Upper lobe of right lung (tissue), 1 donor: ENCODE results near the gene SCG3. TPM values are rescaled to one million over a fixed set of nuclear protein-coding genes. Genes with fewer than 3 reads are reported as not detected.
A peak's percentile ranks its signal among the peaks of the same experiment; 100 is the strongest.
"Not testable (repeated sequence)": the region's sequence is repeated elsewhere in the genome, so short reads cannot be mapped to it uniquely, and the experiment has no call there.

Experiments used
- ATAC-seq: fragments of 200-7000 bp; cut with Tn5 transposase; one replicate; pipeline ENCODE4 v1.9.1; 2020; ENCODE audit warnings: mild to moderate bottlenecking, moderate library complexity
- DNase-seq: peaks from one replicate; pipeline ENCODE4 v3.0.0-alpha.2; 2020
- H3K27ac ChIP-seq: fragments of 200-600 bp; one replicate; pipeline ENCODE4 v1.8.0; 2022
- H3K27me3 ChIP-seq: fragments of 200-600 bp; one replicate; pipeline ENCODE4 v1.8.0; 2022; ENCODE audit warnings: mild to moderate bottlenecking
- H3K36me3 ChIP-seq: fragments of 200-600 bp; one replicate; pipeline ENCODE4 v1.8.0; 2022
- H3K4me1 ChIP-seq: fragments of 200-600 bp; one replicate; pipeline ENCODE4 v1.8.0; 2022
- H3K4me3 ChIP-seq: fragments of 200-600 bp; one replicate; pipeline ENCODE4 v1.8.0; 2022; ENCODE audit warnings: mild to moderate bottlenecking
- H3K9me3 ChIP-seq: fragments of 200-600 bp; one replicate; pipeline ENCODE4 v1.8.0; 2022
- intact Hi-C: fragments of 100-400 bp; cut with DNase I; formaldehyde crosslinking; loops from one replicate; pipeline ENCODE4 v1.11.0; 2022
- long read RNA-seq: library from polyadenylated mRNA; unstranded; transcript quantifications from one replicate; pipeline ENCODE4 v2.0.0, GENCODE V29; 2021
- total RNA-seq: library from RNA; stranded (reverse); fragmentation: NEBNext Ultra II Directional; extraction: Animal tissue kit (Norgen Biotek cat#: 25700); gene quantifications from one replicate; pipeline ENCODE4 v1.2.1, GENCODE V29; 2021
- TF ChIP-seq, protein P1 (sequence below): fragments of 200-600 bp; IDR thresholded peaks from one replicate; pipeline ENCODE4 v1.8.0; 2022; ENCODE audit warnings: antibody characterized with exemption
- donor health status: DM: no; HTN: yes; CAD: no; lungs with severe emphysema.

SCG3 gene
- 0.17 TPM for total RNA-seq
- long read RNA-seq = 0 reads

DNA sequence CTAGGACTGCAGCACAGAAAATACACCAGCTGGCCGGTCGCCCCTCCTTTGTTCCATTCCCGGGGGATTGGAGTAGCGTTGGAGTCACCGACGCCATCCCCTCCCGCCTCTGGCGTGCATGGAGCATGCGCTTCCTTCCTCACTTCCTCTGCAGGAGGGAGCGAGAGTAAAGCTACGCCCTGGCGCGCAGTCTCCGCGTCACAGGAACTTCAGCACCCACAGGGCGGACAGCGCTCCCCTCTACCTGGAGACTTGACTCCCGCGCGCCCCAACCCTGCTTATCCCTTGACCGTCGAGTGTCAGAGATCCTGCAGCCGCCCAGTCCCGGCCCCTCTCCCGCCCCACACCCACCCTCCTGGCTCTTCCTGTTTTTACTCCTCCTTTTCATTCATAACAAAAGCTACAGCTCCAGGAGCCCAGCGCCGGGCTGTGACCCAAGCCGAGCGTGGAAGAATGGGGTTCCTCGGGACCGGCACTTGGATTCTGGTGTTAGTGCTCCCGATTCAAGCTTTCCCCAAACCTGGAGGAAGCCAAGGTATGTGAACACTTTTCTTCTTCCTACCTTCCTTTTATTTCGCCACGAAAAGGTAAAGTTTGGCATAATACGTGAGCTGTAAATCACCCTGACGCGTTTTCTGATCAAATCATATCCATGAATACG lies at the start of gene SCG3:
SCG3 (plus strand) TSS at position 201 of the 661 bp plus-strand sequence; CDS start at position 454, 253 bp downstream.
- TF ChIP-seq, protein P1, sequence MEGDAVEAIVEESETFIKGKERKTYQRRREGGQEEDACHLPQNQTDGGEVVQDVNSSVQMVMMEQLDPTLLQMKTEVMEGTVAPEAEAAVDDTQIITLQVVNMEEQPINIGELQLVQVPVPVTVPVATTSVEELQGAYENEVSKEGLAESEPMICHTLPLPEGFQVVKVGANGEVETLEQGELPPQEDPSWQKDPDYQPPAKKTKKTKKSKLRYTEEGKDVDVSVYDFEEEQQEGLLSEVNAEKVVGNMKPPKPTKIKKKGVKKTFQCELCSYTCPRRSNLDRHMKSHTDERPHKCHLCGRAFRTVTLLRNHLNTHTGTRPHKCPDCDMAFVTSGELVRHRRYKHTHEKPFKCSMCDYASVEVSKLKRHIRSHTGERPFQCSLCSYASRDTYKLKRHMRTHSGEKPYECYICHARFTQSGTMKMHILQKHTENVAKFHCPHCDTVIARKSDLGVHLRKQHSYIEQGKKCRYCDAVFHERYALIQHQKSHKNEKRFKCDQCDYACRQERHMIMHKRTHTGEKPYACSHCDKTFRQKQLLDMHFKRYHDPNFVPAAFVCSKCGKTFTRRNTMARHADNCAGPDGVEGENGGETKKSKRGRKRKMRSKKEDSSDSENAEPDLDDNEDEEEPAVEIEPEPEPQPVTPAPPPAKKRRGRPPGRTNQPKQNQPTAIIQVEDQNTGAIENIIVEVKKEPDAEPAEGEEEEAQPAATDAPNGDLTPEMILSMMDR = no peak
- intact Hi-C loops = no loop called here

DNA sequence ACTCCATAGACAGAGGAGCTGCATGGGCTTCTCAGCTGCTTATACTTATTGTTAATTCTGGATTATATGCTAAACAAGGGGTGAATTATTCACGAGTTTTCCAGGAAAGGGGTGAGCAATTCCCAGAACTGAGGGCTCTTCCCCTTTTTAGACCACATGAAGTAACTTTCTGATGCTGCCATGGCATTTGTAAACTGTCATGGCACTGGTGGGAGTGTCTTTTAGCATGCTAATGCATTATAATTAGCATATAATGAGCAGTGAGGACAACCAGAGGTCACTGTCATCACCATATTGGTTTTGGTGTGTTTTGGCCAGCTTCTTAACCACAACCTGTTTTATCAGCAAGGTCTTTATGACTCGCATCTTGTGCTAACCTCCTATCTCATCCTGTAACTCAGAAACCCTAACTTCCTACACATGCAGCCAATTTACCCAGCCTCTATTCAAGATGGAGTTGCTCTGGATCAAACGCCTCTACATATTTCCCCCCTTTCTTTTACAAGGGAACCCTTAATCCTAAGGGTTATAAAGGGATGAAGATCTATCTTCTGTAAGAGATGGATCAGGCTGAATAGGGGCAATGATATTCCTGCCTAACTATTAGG lies 46.6 kb upstream of the SCG3 start:
- H3K9me3 ChIP-seq = no peaks in the 10 kb centered on the region
- no peak overlapping the region for H3K4me3 ChIP-seq
- DNase-seq (no peak), ATAC-seq (no peak)
- intact Hi-C loops = no loop called here
- no peak overlapping the region for H3K27ac ChIP-seq
- TF ChIP-seq, protein P1 = no peak
- no peaks in the 10 kb centered on the region for H3K36me3 ChIP-seq
- H3K4me1 ChIP-seq = no peaks in the 10 kb centered on the region
- H3K27me3 ChIP-seq = no peaks in the 10 kb centered on the region

More for the DNA sequence above, at the start of gene SCG3:
- peaks cover 30% of the 10 kb centered on the region for H3K27me3 ChIP-seq
- ATAC-seq (peak; percentile 99), DNase-seq (peak; percentile 90)
- peaks cover 3% of the 10 kb centered on the region for H3K4me1 ChIP-seq
- H3K36me3 ChIP-seq = no peaks in the 10 kb centered on the region
- H3K4me3 ChIP-seq = no peak within 1 kb of the TSS
- H3K9me3 ChIP-seq = no peaks in the 10 kb centered on the region
- H3K27ac ChIP-seq = no peak within 1 kb of the TSS

DNA sequence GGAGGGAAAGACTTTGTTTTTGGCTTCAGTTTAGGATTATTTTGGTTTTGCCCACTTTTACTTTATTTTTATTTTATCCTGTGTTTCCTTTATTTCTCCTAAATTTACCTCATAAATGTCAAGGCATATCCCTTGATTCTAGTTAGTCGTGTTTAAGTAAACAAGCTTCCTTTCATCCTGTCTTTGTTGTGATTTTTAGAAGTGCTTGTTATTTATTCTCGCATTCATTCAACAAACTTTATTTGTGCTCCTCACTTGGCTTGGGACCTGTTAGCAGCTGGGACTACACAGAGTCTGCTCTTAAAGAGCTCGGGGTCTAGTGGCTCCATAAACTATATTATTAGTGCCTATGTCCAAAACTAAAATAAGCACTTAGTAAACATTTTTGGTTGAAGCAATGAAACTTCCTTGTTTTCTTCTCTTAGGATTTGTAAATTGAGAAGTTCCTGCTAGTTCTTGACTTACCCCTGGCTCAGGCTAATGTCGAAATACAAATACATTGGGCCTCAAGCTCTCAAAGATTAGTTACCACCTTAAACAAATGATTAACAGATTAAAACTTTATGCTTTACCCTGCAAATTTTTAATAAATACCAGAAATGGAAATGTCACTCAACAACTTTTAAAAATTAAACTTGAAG lies 39.7 kb upstream of the SCG3 start:
- Histone ChIP-seq H3K27ac (peak overlapping the region; percentile 39), H3K4me1 (no peaks in the 10 kb centered on the region), H3K27me3 (no peaks in the 10 kb centered on the region), H3K4me3 (no peak overlapping the region), H3K36me3 (no peaks in the 10 kb centered on the region), H3K9me3 (no peaks in the 10 kb centered on the region)
- intact Hi-C loops = no loop called here
- TF ChIP-seq, protein P1 = no peak
- ATAC-seq (peak; percentile 44), DNase-seq (no peak)

- no peaks in the 10 kb centered on the region for H3K4me1 ChIP-seq
- ATAC-seq = peak; percentile 50
- no peaks in the 10 kb centered on the region for H3K9me3 ChIP-seq
- H3K4me3 ChIP-seq = no peak overlapping the region
- no peaks in the 10 kb centered on the region for H3K36me3 ChIP-seq
- DNase-seq = no peak
- H3K27ac ChIP-seq = no peak overlapping the region
- TF ChIP-seq, protein P1 = no peak
- intact Hi-C loops = no loop called here
- H3K27me3 ChIP-seq = no peaks in the 10 kb centered on the region
Observed at GRCh38 chr15:51642696-51643095, 38.6 kb upstream of the SCG3 start.

DNA sequence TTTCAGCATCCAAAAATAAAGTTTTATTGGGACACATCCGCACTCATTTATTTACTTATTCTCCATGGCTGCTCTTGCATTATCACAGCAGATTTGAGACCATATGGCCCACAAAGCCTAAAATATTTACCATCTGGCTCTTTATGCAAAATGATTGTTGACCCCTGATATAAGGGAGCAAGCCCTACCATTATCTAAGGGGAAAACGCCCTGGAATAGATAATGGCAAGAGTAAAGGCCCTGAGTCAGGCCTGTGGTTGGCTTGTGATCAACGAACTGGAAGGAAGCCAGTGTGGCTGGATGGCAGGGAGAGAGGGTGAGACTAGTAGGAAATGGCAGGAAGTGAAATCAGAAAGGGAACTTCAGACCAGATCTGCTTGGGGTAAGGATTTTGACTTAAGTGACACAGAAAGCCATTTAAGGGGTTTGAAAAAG lies 34.2 kb upstream of the SCG3 start:
- TF ChIP-seq, protein P1 = no peak
- no peak overlapping the region for H3K27ac ChIP-seq
- no peaks in the 10 kb centered on the region for H3K9me3 ChIP-seq
- DNase-seq = no peak
- intact Hi-C loops = no loop called here
- H3K36me3 ChIP-seq = no peaks in the 10 kb centered on the region
- no peak overlapping the region for H3K4me3 ChIP-seq
- no peaks in the 10 kb centered on the region for H3K4me1 ChIP-seq
- H3K27me3 ChIP-seq = no peaks in the 10 kb centered on the region
- ATAC-seq = peak; percentile 90

GRCh38 chr15:51648101-51648500 lies 33.2 kb upstream of the SCG3 start:
- H3K27me3 ChIP-seq, DNase-seq, H3K4me3 ChIP-seq, H3K4me1 ChIP-seq, intact Hi-C loops, H3K9me3 ChIP-seq, ATAC-seq, H3K36me3 ChIP-seq, H3K27ac ChIP-seq: not testable (repeated sequence)

GRCh38 chr15:51648643-51649042 lies 32.7 kb upstream of the SCG3 start:
- H3K36me3 ChIP-seq, ATAC-seq, H3K27me3 ChIP-seq, H3K27ac ChIP-seq, H3K4me3 ChIP-seq, H3K4me1 ChIP-seq, intact Hi-C loops, H3K9me3 ChIP-seq, DNase-seq: not testable (repeated sequence)
